Type B pancreatic cell (in vitro differentiated cells): ENCODE results near the gene XRRA1. TPM values are rescaled to one million over a fixed set of nuclear protein-coding genes. Genes with fewer than 3 reads are reported as not detected.

ENCODE experiments used
- DNase-seq: peaks from one replicate; pipeline ENCODE4 v3.0.0; 2021; ENCODE audit warnings: mixed read lengths; ENCODE audit not compliant: unreplicated experiment; ENCODE audit errors: extremely low spot score
- H3K27ac Mint-ChIP-seq: 2 replicates; pipeline ENCODE4 v1.8.0; 2021; ENCODE audit warnings: mild to moderate bottlenecking, mixed read lengths
- H3K27me3 Mint-ChIP-seq: 2 replicates; pipeline ENCODE4 v1.8.0; 2021; ENCODE audit warnings: mixed read lengths
- H3K36me3 Mint-ChIP-seq: 2 replicates; pipeline ENCODE4 v1.8.0; 2021; ENCODE audit warnings: mixed read lengths
- H3K4me1 Mint-ChIP-seq: one replicate; pipeline ENCODE4 v1.8.0; 2021; ENCODE audit warnings: mixed read lengths; ENCODE audit not compliant: unreplicated experiment
- H3K4me3 Mint-ChIP-seq: 2 replicates; pipeline ENCODE4 v1.8.0; 2021; ENCODE audit warnings: mild to moderate bottlenecking, mixed read lengths
- H3K9me3 Mint-ChIP-seq: 2 replicates; pipeline ENCODE4 v1.8.0; 2021; ENCODE audit warnings: mixed read lengths
- CTCF ChIP-seq: fragments of 200-600 bp; sonication (generic); conservative IDR thresholded peaks from 2 replicates; pipeline ENCODE4 v1.5.0; 2021; ENCODE audit warnings: antibody characterized with exemption, mild to moderate bottlenecking
- total RNA-seq: library from RNA; stranded (reverse); gene quantifications from 2 replicates; pipeline ENCODE4 v1.2.1, GENCODE V29; 2021; ENCODE audit warnings: low replicate concordance

XRRA1 gene
- total RNA-seq, 1 donor from 2014 or later = 8.8 TPM

- H3K36me3 Mint-ChIP-seq = peaks cover 51% of the 10 kb centered on the region
- no peaks in the 10 kb centered on the region for H3K4me1 Mint-ChIP-seq
- no peak overlapping the region for H3K27ac Mint-ChIP-seq
- TF ChIP-seq CTCF = no peak
- H3K9me3 Mint-ChIP-seq = no peaks in the 10 kb centered on the region
- no peaks in the 10 kb centered on the region for H3K27me3 Mint-ChIP-seq
- DNase-seq = no peak
- H3K4me3 Mint-ChIP-seq = no peak overlapping the region
Measured at GRCh38 chr11:74818283-74818946, 130.5 kb downstream of the XRRA1 start.

- DNase-seq = no peak
- peaks cover 49% of the 10 kb centered on the region for H3K36me3 Mint-ChIP-seq
Measured at GRCh38 chr11:74816664-74817063, 132.2 kb downstream of the XRRA1 start.

GRCh38 chr11:74815966-74816365 lies 132.9 kb downstream of the XRRA1 start:
- no peak for DNase-seq
- Mint-ChIP-seq H3K4me1 (no peaks in the 10 kb centered on the region), H3K36me3 (peaks cover 48% of the 10 kb centered on the region), H3K27ac (no peak overlapping the region), H3K4me3 (no peak overlapping the region), H3K9me3 (no peaks in the 10 kb centered on the region), H3K27me3 (no peaks in the 10 kb centered on the region)
- TF ChIP-seq CTCF = no peak

More at GRCh38 chr11:74816664-74817063, 132.2 kb downstream of the XRRA1 start:
- Mint-ChIP-seq H3K27me3 (no peaks in the 10 kb centered on the region), H3K4me3 (no peak overlapping the region), H3K27ac (no peak overlapping the region), H3K9me3 (no peaks in the 10 kb centered on the region), H3K4me1 (no peaks in the 10 kb centered on the region)
- no peak for TF ChIP-seq CTCF

GRCh38 chr11:74809801-74810200 lies 139.1 kb downstream of the XRRA1 start:
- no peaks in the 10 kb centered on the region for H3K4me1 Mint-ChIP-seq
- DNase-seq = no peak
- no peak for TF ChIP-seq CTCF
- peaks cover 16% of the 10 kb centered on the region for H3K36me3 Mint-ChIP-seq
- no peak overlapping the region for H3K4me3 Mint-ChIP-seq
- no peaks in the 10 kb centered on the region for H3K27me3 Mint-ChIP-seq
- H3K9me3 Mint-ChIP-seq = no peaks in the 10 kb centered on the region
- no peak overlapping the region for H3K27ac Mint-ChIP-seq

GRCh38 chr11:74806267-74806666 lies 142.6 kb downstream of the XRRA1 start:
- no peak for DNase-seq
- no peak overlapping the region for H3K27ac Mint-ChIP-seq
- H3K36me3 Mint-ChIP-seq = peaks cover 13% of the 10 kb centered on the region
- TF ChIP-seq CTCF = no peak
- no peaks in the 10 kb centered on the region for H3K9me3 Mint-ChIP-seq
- no peaks in the 10 kb centered on the region for H3K4me1 Mint-ChIP-seq
- no peak overlapping the region for H3K4me3 Mint-ChIP-seq
- no peaks in the 10 kb centered on the region for H3K27me3 Mint-ChIP-seq
